DOHH2 (cell line): ENCODE data around the gene HPX.

Experiments used
- H3F3A ChIP-seq: fragments of 200-600 bp; sonication (generic), shearing (Covaris generic); 2 replicates; pipeline ENCODE4 v1.6.0; 2016; ENCODE audit warnings: antibody characterized with exemption, mild to moderate bottlenecking; ENCODE audit not compliant: control insufficient read depth, insufficient read depth
- H3K27ac ChIP-seq: fragments of 200-600 bp; sonication (generic); 2 replicates; pipeline ENCODE4 v1.5.1; 2014; ENCODE audit warnings: low read depth, mild to moderate bottlenecking, low read length, moderate library complexity
- H3K27me3 ChIP-seq: fragments of 200-600 bp; sonication (generic); 2 replicates; pipeline ENCODE4 v1.6.1; 2014; ENCODE audit warnings: mild to moderate bottlenecking, low read length, mixed read lengths; ENCODE audit not compliant: control insufficient read depth
- H3K36me3 ChIP-seq: fragments of 200-600 bp; sonication (generic); 2 replicates; pipeline ENCODE4 v1.6.1; 2014; ENCODE audit warnings: mild to moderate bottlenecking, low read length, moderate library complexity, mixed read lengths; ENCODE audit not compliant: control insufficient read depth
- H3K4me1 ChIP-seq: fragments of 200-600 bp; sonication (generic); 2 replicates; pipeline ENCODE4 v1.6.1; 2014; ENCODE audit warnings: mild to moderate bottlenecking, low read length, mixed read lengths; ENCODE audit not compliant: control insufficient read depth
- H3K4me2 ChIP-seq: fragments of 200-600 bp; sonication (generic); 2 replicates; pipeline ENCODE4 v1.6.0; 2014; ENCODE audit warnings: mild to moderate bottlenecking, low read length, moderate library complexity
- H3K4me3 ChIP-seq: fragments of 200-600 bp; sonication (generic); 2 replicates; pipeline ENCODE4 v1.5.1; 2014; ENCODE audit warnings: mild to moderate bottlenecking, low read length, mixed read lengths
- H3K79me2 ChIP-seq: fragments of 200-600 bp; sonication (generic); 2 replicates; pipeline ENCODE4 v1.6.1; 2014; ENCODE audit warnings: mild to moderate bottlenecking, low read length, mixed read lengths; ENCODE audit not compliant: control insufficient read depth
- H3K9me2 ChIP-seq: fragments of 200-600 bp; sonication (generic); replicated peaks from 2 replicates; pipeline ENCODE4 v1.6.1; 2014; ENCODE audit warnings: mild to moderate bottlenecking, low read length, mixed read lengths; ENCODE audit not compliant: control insufficient read depth
- H3K9me3 ChIP-seq: fragments of 200-600 bp; sonication (generic); 2 replicates; pipeline ENCODE4 v1.6.1; 2014; ENCODE audit warnings: antibody characterized with exemption, low read length, mixed read lengths; ENCODE audit not compliant: control insufficient read depth, insufficient read depth
- H4K20me1 ChIP-seq: fragments of 200-600 bp; sonication (generic); 2 replicates; pipeline ENCODE4 v1.6.0; 2014; ENCODE audit warnings: low read depth, mild to moderate bottlenecking, antibody characterized with exemption, low read length, moderate library complexity; ENCODE audit not compliant: control insufficient read depth, insufficient read depth
- CTCF ChIP-seq: fragments of 200-600 bp; sonication (generic); IDR thresholded peaks from one replicate; pipeline ENCODE4 v1.5.1; 2014; ENCODE audit warnings: antibody characterized with exemption, mild to moderate bottlenecking, low read depth, low read length; ENCODE audit not compliant: poor library complexity, severe bottlenecking
- EZH2phosphoT487 ChIP-seq: fragments of 200-600 bp; sonication (generic); IDR thresholded peaks from 2 replicates; pipeline ENCODE4 v1.6.1; 2017; ENCODE audit warnings: borderline replicate concordance, mild to moderate bottlenecking, antibody characterized with exemption, low read length, moderate library complexity, mixed read lengths

HPX gene

GRCh38 chr11:6455070-6455469 lies 14.3 kb upstream of the HPX start:
- H4K20me1 ChIP-seq, result no peaks in the 10 kb centered on the region; the same call in 1 of the 2 replicates
- H3K9me2 ChIP-seq, result no peaks in the 10 kb centered on the region
- no peak overlapping the region for H3K27ac ChIP-seq
- no peaks in the 10 kb centered on the region for H3K9me3 ChIP-seq
- H3K4me3 ChIP-seq, result no peak overlapping the region
- H3K79me2 ChIP-seq, result no peaks in the 10 kb centered on the region
- H3K4me1 ChIP-seq, result no peaks in the 10 kb centered on the region
- H3K4me2 ChIP-seq, result no peak overlapping the region
- TF ChIP-seq EZH2phosphoT487, result no peak
- no peak for TF ChIP-seq CTCF
- no peaks in the 10 kb centered on the region for H3K27me3 ChIP-seq
- no peaks in the 10 kb centered on the region for H3F3A ChIP-seq
- H3K36me3 ChIP-seq, result no peaks in the 10 kb centered on the region

GRCh38 chr11:6453152-6453551 lies 12.4 kb upstream of the HPX start:
- Histone ChIP-seq H3K27me3 (no peaks in the 10 kb centered on the region), H3K4me1 (no peaks in the 10 kb centered on the region), H3K36me3 (no peaks in the 10 kb centered on the region), H3K4me3 (no peak overlapping the region), H3K27ac (no peak overlapping the region), H3K4me2 (no peak overlapping the region), H3F3A (no peaks in the 10 kb centered on the region), H3K9me2 (no peaks in the 10 kb centered on the region), H4K20me1 (no peaks in the 10 kb centered on the region), H3K9me3 (no peaks in the 10 kb centered on the region), H3K79me2 (no peaks in the 10 kb centered on the region)
- TF ChIP-seq CTCF, result no peak
- TF ChIP-seq EZH2phosphoT487, result no peak

GRCh38 chr11:6452219-6452618 lies 11.4 kb upstream of the HPX start:
- H4K20me1 ChIP-seq, result no peaks in the 10 kb centered on the region
- no peaks in the 10 kb centered on the region for H3K27me3 ChIP-seq
- no peaks in the 10 kb centered on the region for H3K4me1 ChIP-seq
- no peaks in the 10 kb centered on the region for H3F3A ChIP-seq
- no peaks in the 10 kb centered on the region for H3K36me3 ChIP-seq
- H3K9me2 ChIP-seq, result no peaks in the 10 kb centered on the region
- H3K4me2 ChIP-seq, result no peak overlapping the region
- TF ChIP-seq CTCF, result no peak
- TF ChIP-seq EZH2phosphoT487, result no peak
- no peak overlapping the region for H3K4me3 ChIP-seq
- H3K9me3 ChIP-seq, result no peaks in the 10 kb centered on the region
- H3K27ac ChIP-seq, result no peak overlapping the region
- H3K79me2 ChIP-seq, result no peaks in the 10 kb centered on the region

GRCh38 chr11:6448574-6448973 lies 7.8 kb upstream of the HPX start:
- no peaks in the 10 kb centered on the region for H3K4me1 ChIP-seq
- H4K20me1 ChIP-seq, result no peaks in the 10 kb centered on the region
- no peak overlapping the region for H3K4me2 ChIP-seq
- no peak overlapping the region for H3K4me3 ChIP-seq
- no peaks in the 10 kb centered on the region for H3K36me3 ChIP-seq
- no peaks in the 10 kb centered on the region for H3K9me2 ChIP-seq
- no peaks in the 10 kb centered on the region for H3K79me2 ChIP-seq
- TF ChIP-seq EZH2phosphoT487, result no peak
- no peak for TF ChIP-seq CTCF
- H3K27ac ChIP-seq, result no peak overlapping the region
- H3K27me3 ChIP-seq, result no peaks in the 10 kb centered on the region
- no peaks in the 10 kb centered on the region for H3F3A ChIP-seq
- no peaks in the 10 kb centered on the region for H3K9me3 ChIP-seq
